LHCN-M2 (cell line): ENCODE data around the gene TMED7. TPM values are rescaled to one million over a fixed set of nuclear protein-coding genes. Genes with fewer than 3 reads are reported as not detected.

ENCODE experiments used
- DNase-seq: peaks from one replicate; pipeline ENCODE4 v3.0.0-alpha.2; 2012; ENCODE audit warnings: low read depth
- total RNA-seq: library from RNA; depleted of rRNA; stranded (reverse); fragments of >200 nt; gene quantifications from 2 replicates; pipeline ENCODE4 v1.2.3, GENCODE V29; 2014

Gene TMED7
- total RNA-seq, 1 experiment from 2014 or later, result 111 TPM

GRCh38 chr5:115627295-115627865, 1.5 kb upstream of the TMED7 start:
- DNase-seq, result no peak

DNA sequence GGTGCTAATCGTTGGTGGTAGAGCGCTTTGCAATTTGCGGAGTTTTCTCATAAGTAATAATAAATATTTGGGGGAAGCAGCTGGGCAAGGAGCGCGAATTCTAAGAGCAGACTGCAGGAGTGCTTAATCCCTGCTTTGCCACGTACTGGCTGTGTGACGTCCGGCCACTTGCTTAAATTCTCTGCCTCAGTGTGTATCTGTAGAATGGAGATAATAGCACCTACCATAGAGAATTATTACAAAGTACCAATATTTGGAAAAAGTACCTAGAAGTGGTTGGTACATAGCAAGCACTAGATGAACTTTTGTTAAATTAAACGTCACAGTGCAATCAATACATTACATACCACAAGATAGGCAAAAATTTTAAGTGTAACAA, 598 bp upstream of the TMED7 start:
- no peak for DNase-seq

DNA sequence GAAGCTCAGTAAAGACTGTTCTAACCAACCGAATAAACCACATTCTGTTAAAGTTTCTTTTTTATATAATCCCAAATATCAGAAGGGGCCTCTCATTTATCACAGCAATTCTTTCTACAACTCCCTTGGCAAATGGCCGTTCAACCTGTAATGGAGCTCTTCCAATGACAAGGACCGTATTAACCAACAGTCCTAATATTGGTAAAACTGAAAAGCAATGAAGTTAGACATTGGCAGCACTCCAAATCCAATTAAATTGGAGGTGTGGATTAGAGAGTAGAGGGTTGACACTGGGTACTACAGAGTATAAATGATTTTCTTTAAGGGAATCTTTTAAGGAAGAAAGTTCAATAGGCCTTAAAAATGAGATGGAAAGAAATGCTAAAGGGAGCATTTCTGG, 842 bp downstream of the TMED7 start:
- no peak for DNase-seq

GRCh38 chr5:115623658-115624057, 2.2 kb downstream of the TMED7 start:
- no peak for DNase-seq

- no peak for DNase-seq
These were observed 4.4 kb downstream of the TMED7 start for GRCh38 chr5:115621365-115621900.

GRCh38 chr5:115616892-115617291, 8.9 kb downstream of the TMED7 start:
- DNase-seq, result no peak

DNA sequence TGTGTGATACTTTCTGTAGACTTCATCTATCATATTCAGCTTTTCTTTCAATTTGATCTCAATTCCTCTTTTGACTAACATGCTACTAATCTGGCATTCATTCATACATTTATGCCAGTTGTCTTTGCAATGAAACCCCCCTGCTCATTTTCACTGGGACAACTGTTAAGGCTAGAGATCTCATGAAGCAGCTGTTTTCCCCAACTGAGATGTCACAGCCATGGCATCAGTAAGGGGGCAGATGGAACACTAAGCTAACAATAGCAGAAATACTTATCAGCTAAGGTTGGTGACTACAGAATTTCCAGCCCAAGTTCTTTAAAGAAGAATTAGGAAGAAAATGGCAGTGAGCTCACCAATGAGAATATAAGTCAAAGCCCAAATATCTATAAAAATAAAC, 9.4 kb downstream of the TMED7 start:
- DNase-seq, result no peak

DNA sequence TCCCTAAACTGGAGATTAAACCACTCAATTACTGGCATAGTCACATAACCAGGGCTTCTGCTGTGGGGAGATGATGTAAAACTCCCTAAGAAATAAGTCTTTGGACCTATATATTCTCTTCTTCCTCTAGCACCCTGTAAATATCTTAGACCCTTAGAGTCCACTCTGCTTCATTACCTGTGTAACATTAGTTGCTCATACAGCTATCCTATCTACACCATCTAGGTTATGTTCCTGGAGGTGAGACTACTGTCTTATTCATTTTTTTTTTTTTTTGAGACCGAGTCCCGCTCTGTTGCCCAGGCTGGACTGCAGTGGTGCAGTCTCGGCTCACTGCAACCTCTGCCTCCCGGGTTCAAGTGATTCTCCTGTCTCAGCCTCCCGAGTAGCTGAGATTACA, 14.0 kb downstream of the TMED7 start:
- no peak for DNase-seq

- DNase-seq, result no peak
These were observed 17.9 kb downstream of the TMED7 start for GRCh38 chr5:115607935-115608334.

DNA sequence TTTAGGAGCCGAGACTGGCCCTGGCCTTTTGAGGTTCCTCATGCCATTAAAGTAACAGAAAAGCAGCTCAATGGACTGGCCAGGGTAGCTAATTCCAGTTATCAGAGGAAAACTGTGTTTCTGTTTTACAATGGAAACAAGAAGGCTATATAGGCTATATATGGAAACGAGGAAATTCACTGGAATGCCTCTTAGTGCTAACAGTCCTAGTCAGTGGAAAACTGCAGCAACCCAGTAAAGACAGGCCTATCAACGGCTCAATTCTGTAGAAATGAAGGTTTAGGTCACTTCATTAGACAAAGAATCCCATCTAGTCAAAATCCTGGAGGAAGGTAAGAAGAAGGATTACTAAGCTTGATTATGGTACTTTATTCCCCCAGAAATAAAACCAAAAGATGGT, 20.4 kb downstream of the TMED7 start:
- no peak for DNase-seq

DNA sequence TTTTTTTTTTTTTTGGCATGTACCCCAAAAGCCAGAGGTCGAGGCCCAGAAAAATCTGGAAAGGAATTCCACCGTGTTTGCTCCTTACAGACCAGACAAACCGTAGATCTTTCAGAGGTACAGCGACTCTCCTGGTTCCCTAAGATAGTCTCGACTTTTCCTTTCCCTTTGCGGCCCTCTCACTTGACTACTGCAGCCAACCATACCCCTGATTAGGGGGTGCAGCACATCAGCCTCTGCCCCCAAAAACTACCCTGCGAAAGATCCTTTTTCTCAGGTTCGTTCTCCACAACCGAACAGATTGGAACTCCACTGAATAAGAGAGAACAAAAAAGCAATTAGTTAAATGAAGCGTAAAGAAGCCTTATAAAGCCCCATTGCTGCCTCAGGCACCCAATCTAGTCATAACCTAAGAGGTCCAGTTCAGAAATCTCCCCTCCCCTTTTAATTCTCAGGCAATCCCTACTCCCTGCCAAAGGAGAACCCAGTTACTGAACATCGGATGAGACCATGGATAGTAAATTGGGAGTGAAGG, 23.2 kb downstream of the TMED7 start:
- no peak for DNase-seq

- DNase-seq, result peak; percentile 77
These were observed 23.9 kb downstream of the TMED7 start, which contains the start of gene TICAM2 for GRCh38 chr5:115601701-115602590. TSS of gene TICAM2 (minus strand) at chr5:115602479. CDS start at chr5:115581256, 21,223 bp downstream.

DNA sequence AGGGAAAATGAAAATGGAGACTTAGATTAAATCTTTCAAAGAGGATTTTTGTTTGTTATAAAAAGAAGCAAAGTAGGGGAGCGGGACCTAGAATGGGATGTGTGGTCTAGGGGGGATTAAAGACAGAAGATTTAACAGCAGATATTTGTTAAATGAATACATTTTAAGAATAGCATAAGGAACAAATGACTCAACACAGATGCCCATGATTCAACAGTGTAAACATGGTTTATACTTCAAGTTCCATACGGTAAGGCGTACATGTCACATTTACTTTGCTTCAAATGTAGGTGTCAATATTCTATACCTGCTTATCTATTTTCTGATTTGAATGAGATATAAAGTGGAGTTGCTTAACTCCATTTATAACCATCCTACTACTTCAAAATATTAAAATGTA, 25.1 kb downstream of the TMED7 start:
- DNase-seq, result peak; percentile 36

GRCh38 chr5:115599924-115600323, 25.9 kb downstream of the TMED7 start:
- DNase-seq, result no peak

DNA sequence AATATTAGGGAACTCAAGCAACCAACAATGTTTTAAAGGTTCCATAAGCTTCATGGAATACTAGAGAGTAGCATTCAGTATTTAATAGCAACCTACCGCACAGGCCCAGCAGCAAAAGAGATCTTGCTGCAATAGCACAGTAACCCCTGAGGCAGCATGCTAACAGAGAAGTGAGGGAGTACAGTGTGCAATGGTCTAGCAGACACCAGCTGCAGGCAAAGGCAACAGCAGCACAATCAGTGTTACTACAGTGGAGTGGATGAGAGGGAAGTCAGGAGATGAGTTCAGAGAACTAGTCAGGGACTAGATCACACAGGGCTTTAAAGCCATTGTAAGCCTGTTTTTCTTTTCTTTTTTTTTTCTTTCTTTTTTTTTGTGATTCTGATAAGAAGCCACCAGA, 26.3 kb downstream of the TMED7 start:
- DNase-seq, result peak; percentile 62

DNA sequence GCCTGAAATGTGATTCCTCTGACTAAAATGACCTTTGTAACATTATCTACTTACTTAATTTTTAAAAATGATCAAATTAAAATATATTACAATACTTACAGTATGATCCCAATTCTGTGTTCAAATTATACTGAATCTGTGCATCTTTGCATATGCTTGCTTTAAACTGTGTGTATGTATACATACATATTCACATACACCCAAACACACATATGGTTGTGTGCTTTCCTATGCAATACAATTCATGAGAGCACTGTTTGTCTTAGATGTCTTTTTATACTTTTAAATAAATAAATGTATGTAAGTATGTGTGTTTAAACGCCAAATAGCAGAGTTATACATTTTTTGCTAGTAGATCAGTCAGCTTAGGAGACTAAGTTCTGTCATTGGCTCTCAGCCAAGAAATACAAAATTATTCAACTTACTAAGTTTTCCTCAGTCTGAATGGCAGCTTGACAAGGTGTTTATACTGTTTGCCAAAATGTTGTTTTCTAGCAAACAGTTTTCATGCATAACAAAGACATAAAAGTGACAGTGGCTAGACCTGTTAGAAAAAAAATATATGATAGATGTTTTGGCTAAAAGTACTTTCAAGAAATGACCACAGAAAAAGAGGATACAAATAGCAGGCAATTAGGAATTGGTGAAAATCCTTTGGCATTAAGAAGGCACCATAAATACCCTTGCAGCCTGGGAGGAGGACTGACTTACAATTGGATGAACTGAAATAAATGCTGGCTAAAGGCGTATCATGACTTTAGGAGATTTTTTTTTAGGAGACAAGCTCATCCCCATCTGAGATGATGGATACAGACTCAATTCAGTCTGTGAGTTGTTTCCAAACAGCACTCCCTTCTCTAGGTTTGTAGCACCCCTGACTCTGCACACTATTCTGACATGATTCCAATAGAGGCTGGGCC, 31.4 kb downstream of the TMED7 start:
- no peak for DNase-seq

DNA sequence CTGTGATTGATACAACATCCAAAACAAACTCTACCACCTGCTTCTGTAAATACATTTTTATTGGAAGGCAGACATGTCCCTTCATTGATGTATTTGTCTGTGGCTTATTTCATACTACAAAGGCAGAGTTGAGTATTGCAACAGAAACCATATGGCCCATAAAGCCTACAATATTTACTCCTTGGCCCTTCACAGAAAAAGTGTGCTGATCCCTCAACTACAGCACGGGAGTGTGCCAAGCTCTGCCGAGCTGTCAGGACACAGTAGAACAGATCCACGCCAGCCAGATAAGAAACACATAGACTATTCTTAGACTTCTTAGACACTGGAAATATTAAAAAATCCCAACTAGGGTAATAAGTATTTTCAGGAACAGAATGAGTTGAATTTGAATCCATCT, 36.8 kb downstream of the TMED7 start:
- DNase-seq, result no peak

DNA sequence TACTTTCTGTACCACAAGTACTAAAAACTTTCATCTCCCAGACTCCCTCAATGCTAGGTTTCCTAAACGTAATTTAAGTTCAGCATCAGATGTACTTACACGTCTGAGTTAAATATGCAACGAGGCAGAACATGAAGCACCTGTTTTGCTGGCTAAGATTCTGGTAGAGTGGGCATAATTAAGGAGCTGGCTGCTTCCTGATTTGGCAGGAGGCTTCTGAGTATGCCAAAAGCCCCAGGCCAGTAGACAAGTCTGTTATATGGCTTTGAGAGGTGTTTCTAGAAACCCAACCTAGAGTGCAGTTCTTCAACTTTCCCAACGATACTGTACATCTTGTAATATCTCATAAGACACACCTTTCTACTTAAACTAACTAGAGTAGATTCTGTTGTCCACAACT, 37.2 kb downstream of the TMED7 start:
- DNase-seq, result no peak

DNA sequence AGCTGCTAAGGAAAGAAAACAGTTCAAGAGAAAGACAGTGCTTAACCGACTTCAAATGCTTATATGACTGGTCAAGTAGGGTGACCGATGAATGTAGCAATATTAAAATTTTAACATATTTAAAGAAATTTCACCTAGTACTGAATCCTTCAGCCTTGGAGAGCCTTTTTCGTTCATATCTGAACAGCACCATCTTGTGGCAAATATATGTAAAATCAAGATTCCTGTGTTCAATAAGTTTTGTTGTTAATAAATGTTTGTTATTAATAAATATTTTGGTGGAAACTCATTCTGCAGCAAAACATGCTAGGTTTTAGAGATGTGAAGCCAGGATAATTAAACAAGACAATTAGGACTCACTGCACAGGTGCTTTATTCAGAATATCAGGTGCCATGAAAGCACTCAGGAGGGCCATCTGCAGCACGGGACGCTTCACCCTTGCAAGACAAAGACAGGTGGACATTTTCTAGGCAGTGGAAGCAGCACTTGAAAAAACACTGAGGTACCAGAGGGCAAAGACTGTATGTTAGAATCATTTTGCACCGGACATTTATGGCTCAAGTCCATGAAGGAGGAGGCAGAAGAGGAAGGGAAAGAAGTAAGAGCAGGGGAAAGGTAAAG, 39.2 kb downstream of the TMED7 start:
- peak; percentile 49 for DNase-seq

- no peak for DNase-seq
These were observed 40.6 kb downstream of the TMED7 start for GRCh38 chr5:115585265-115585664.

DNA sequence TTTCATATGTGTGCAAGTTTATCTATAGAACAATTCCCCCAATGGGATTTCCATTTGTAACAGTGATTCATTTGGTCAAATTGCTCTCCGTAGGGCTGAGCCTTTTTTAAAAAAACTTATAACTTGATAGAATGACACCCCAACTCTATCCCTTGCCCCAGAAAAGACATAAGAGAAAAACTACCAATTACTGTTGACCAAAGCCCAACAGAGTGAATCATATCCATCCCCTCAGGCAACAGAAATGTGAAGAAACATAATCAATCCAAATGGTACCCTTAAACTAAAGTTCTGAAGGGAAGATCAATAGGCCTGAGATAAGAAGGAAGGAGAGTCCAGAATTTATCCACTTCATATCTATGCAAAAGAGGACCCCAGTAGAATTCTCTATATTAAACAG, 41.3 kb downstream of the TMED7 start:
- DNase-seq, result no peak
